ENCODE results near the gene SCRN1. TPM values are rescaled to one million over a fixed set of nuclear protein-coding genes. Genes with fewer than 3 reads are reported as not detected.

The SCRN1 gene
- total and polyA plus RNA-seq, 2 of the 13 experiments (the other 11 are each of a cell fraction or from before 2014, with no cell fraction given): 43.2 to 49.8 TPM

GRCh38 chr7:30028749-30029635 lies 39.4 kb upstream of the SCRN1 start (continued):
- no peak for TF ChIP-seq SNAPC4 (CRISPR knock-in tag; IDR thresholded peaks at IDR 0.05)
- no peak for TF ChIP-seq LCORL (IDR thresholded peaks at IDR 0.05)
- peak; percentile 47; the same call in 1 of the 2 replicates for TF ChIP-seq LCORL (CRISPR knock-in tag; IDR thresholded peaks at IDR 0.05)
- 0 out of 2 replicates have a peak, but pooled peaks have one; percentile 9 for TF ChIP-seq NCOR1 (IDR thresholded peaks at IDR 0.05; ENCODE audit: borderline replicate concordance, low read length)
- 0 out of 2 replicates have a peak, but pooled peaks have one; percentile 12 for TF ChIP-seq ZBTB42 (CRISPR knock-in tag; IDR thresholded peaks at IDR 0.05)
- TF ChIP-seq TEF (CRISPR knock-in tag; IDR thresholded peaks at IDR 0.05): 0 out of 2 replicates have a peak, but pooled peaks have one; percentile 11
- peak; percentile 27; the same call in 1 of the 2 replicates for TF ChIP-seq KAT8 (CRISPR knock-in tag; IDR thresholded peaks at IDR 0.05)
- TF ChIP-seq ZIK1 (CRISPR knock-in tag; IDR thresholded peaks at IDR 0.05; ENCODE audit: borderline replicate concordance, low read depth): no peak
- no peak for TF ChIP-seq DZIP1 (CRISPR knock-in tag; IDR thresholded peaks at IDR 0.05)
- no peak for TF ChIP-seq SMAD9 (CRISPR knock-in tag; IDR thresholded peaks at IDR 0.05)
- TF ChIP-seq MTERF4 (CRISPR knock-in tag; IDR thresholded peaks at IDR 0.05): 0 out of 2 replicates have a peak, but pooled peaks have one; percentile 70
- TF ChIP-seq ZBTB2 (CRISPR knock-in tag; IDR thresholded peaks at IDR 0.05; ENCODE audit: low read depth): no peak
- TF ChIP-seq SNAPC5 (CRISPR knock-in tag; IDR thresholded peaks at IDR 0.05; ENCODE audit: borderline replicate concordance): 0 out of 2 replicates have a peak, but pooled peaks have one; percentile 10
- TF ChIP-seq PCBP1 (IDR thresholded peaks at IDR 0.05; ENCODE audit: borderline replicate concordance, low read depth, low read length): no peak
- TF ChIP-seq MEF2D (CRISPR knock-in tag; IDR thresholded peaks at IDR 0.05): 0 out of 2 replicates have a peak, but pooled peaks have one; percentile 30
- TF ChIP-seq SYNCRIP (IDR thresholded peaks at IDR 0.05; ENCODE audit: insufficient read depth, low read depth, low read length): no peak

All from HepG2 (cell line).